NCI-H510A (cell line): ENCODE results near the gene TOX3.
A peak's percentile ranks its signal among the peaks of the same experiment; 100 is the strongest.

Experiments
- DNase-seq: peaks from one replicate; lab custom pipeline; 2025; lab: John Stamatoyannopoulos, UW

The TOX3 gene

DNA sequence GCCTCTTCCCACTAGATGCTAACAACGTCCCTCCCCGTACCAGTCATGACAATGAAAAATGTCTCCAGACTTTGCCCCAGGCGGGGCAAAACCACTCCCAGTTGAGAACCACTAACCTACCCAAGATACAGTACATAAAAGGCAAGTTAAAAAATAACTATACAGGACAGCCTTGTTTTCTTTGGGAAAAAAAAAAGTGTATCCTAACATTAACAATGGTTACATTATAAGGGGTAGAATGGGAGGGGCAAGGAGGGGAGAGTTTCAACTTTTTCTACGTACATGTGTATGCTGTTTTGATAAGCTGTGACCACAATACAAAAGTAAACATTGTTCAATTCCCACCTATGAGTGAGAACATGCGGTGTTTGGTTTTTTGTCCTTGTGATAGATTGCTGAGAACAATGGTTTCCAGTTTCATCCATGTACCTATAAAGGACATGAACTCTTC is 94.9 kb downstream of the TOX3 start:
- no peak for DNase-seq

DNA sequence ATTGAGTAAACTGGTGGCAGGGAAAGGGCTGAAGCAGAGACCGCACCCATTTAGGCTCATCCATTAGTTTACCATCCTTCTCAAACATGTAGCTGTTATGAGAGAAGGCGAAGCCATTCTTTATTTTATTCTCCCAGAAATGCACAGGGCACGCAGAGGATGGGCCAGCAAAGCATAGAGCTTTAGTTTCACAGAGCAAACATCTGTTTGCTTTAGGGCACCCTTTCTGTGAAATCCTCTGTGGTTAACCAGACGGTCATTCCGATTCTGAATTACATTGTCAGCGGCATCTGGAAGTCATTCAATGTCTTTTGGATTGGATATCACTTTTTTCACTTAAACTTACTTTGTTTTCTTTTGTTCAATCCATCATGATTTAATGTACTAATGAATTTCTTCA is 96.0 kb downstream of the TOX3 start:
- no peak for DNase-seq

DNA sequence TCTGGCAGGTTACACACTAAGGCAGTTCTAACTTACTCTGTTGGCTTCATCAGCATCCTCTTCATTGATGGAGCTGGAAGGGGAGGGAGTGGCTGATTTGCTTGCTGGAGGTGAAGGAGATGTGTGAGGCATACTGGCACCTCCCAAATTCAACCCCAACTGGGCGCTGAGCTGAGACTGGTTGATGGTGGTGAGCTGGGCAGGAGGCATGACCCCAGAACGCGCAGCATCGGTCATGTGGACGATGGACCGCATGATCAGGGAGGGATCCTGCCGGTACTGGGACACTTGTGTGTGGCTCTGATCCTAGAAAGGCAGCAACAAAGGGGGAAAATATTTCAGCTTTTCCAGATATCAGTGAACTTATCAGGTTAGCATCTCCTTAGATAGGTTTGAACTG is 96.7 kb downstream of the TOX3 start:
- no peak for DNase-seq

DNA sequence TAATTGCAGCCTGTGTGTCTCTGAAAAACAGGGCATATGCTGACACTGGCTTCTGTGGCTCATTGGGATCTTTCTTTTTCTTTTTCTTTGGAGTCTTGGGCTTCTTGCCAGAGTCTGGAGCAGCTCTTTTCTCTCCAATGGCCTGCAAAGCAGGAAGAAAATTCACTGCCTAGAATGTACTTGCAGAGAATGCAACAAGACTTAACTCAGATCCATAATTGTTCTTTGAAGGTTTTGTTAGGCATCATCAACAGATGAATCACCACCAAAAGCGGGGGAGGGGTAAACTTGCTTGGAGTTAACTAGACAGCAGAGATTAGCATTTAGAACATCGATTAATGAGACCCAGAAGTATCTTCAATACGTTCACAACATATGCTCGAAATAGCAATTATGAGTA is 100.9 kb downstream of the TOX3 start:
- DNase-seq = no peak

DNA sequence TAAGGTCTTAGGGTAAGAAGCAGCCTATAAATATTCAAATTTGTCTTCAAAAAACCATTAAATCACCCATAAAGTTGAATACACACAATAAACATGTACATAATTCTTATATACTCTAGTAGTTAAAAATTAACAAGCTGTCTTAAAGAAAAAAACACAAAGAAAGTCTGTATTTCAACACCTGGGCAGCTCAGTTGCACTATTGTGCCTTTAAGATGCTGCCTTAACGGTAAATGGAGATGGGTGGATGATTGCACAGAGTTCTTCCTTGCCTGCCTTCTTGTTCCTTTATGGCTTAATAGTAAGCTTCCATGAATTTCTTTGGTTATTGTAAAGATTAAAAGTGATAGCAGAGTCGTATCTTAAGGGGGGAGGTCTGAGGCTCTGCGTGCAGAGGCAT is 105.1 kb downstream of the TOX3 start:
- no peak for DNase-seq

DNA sequence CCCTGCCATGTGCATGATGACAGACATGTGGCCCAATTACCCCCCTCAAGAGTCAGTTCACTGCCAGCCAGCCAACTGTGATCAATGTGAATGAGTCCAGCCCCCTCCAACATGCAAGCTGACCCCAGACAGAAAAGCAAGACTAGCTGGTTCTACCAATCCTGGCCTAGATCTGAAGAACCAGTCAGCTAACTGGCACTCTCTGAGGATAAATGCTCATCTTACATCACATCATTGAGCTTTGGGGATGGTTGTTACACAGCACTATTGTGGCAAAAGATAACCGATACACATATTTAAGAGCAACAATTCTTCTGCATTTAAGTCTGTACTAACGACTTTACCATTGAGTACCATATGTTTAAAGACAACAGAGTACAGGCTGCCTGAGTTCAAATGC is 106.7 kb downstream of the TOX3 start:
- DNase-seq = no peak

DNA sequence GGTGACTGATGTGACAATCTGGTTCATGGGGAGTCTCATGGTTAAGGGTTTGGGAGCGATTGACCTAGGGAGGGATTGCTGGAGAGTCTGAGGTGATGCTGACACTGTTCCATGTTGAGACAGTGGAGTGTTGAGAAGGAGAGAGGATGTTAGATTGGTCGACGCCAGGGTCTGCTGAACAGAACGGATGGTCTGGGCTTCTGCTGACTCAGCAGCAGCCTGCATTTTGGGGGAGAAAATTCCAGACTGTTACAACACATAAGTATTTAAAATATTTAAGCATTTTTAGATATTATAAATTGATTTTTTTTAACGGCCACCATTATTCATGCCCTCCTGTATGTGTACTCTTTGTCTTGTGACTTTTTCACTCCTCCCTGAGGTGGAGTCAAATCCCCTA is 107.2 kb downstream of the TOX3 start:
- DNase-seq = no peak

DNA sequence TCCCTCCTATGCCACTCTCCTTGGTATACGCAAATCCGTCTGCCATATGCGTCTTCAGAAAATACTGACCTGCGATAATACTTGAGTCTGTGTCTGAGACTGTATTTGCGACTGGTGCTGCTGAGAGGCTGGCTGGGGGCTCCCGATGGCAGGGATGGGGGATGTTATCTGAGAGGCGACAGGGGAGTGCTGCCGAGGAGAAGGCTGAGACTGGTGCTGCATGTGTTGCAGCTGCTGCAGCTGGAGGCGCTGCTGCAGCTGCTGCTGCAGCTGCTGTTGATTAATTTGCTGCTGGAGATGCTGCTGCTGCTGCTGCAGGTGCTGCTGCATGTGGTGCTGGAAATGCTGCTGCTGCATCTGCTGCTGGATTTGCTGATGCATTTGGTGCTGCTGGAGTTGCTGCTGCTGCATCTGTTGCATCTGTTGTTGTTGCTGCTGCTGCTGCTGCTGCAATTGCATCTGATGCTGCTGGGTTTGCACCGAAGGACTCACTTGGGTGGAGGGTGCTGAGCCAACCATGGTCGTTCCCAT is 107.7 kb downstream of the TOX3 start:
- DNase-seq = peak; percentile 11

DNA sequence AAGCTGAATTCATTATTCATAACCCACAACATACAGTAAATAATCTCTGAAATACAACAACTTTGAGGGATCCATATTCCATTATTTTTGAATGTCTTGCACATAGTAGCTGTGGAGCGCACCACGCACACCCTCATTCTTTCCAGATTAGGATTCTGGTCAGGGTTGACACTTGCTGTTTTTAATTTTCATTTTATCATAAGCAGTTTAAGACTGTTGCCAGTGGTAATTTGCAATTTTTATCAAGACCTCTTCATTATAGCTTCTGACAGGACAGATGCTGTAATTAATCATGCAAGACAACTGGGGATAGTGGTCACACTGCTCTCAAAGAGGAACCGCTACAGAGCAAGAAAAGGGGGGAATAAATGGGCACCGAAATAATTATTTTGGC is 109.7 kb downstream of the TOX3 start:
- DNase-seq = no peak

DNA sequence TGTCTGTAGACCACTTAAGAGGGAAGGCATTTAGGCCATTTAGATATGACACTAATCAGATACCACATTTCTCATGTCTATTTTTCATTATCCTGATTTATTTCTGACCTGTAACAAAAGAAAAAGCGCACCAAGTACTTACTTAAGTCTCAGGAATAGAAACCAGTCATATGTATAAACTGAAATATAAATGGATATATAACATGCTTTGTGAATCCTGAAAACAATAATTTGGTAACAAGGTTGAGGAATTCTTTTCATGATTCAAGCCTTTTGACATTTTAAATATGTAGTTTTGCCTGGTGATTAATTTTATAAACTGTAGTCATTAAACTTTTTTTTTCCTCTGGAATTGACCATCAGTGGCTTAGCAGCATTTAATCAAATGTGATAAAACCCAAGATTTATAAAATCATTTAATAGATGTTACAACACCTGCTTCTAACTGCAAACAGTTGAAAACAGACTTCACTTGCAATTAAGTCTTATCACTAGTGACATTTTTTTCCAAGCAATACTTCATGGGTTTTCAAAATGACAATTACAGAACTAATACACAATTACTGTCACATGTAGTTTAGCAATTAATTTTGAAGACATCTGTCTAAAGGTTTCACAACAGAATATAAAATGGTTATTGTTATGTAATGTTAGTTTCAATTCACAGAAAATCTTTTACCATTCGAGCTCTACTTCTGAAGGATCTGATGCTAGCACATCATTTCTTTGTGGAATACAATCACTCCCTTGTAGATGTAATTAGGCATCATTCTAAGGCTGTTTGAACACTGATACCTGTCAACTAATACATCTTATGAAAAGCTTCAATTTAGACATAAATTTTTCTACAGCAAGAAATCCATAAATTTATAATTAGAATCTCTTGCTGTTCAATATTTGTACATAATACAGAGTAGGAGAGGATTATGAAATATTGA is 110.3 kb downstream of the TOX3 start:
- no peak for DNase-seq

DNA sequence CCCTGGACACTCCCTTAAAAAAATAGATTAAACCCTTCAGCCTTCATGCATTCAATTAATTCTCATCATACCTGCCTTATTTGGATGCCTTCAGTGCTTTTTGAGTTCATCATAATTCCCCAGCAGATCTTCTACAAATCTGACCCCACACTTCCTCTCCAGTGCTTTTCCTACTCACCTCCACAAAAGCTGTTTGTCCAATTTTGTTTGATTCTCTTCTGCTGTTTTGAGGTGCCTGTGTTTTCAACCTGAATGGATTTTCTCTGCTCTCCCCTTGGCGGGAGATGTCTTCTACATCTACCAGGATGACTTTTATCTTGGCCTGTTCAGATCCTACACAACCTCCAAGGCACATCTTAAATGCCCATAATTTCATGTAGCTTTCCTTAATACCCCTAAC is 112.7 kb downstream of the TOX3 start:
- DNase-seq = no peak

DNA sequence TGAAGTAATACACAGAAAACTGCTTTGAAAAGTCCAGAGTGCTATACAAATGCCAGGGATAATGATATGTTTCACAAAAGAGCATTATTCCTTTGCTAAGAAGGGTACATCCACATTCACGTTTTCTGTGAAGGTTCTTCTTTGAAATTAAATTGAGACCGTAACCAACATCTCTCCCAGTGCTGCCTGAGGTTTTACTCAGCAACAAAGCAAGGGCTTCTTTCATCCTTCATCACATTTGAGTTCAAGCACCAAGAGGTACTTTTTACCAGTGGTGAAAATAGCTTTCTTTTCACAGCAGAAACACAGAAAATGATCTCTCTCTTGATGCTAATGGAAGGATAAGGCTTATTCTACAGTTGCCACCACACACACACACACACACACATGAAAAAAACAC is 113.3 kb downstream of the TOX3 start:
- DNase-seq = no peak

DNA sequence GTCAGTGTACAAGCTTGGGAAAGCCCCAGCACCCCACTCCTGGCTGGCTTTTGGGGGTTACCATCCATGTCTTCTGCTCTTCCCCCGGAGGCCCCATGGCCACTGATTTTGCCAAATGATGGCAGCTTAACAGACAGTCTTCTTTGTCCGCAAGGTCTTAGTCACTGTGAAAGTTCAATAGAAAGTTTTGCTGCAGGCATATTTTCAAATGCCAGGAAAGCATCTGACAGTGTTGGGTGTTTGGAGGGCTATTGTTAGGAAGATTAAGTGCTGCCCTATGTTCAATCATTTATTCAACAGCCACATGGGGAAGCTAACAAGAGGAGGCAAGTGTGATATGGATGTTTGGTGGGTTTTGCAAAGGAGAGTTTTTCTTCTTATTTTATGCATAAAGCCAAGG is 122.4 kb downstream of the TOX3 start:
- no peak for DNase-seq

DNA sequence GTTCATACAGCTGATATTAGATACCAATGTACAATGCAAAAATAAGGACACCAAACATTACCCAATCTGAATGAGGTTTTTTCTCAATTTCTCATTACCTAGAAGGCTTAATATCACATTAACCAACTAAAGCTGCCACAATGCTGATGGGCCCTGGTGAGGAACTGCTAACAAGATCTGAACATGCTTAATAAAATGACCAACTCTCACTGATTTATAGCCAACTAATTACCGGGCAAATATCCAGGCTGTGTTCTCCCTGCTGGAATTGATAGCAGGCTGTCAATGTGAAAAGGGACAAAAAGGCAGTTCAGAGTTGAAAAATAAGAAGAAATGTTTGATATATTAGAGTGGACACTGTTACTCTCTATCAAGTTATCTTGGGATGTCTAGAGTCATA is 124.6 kb downstream of the TOX3 start:
- no peak for DNase-seq

DNA sequence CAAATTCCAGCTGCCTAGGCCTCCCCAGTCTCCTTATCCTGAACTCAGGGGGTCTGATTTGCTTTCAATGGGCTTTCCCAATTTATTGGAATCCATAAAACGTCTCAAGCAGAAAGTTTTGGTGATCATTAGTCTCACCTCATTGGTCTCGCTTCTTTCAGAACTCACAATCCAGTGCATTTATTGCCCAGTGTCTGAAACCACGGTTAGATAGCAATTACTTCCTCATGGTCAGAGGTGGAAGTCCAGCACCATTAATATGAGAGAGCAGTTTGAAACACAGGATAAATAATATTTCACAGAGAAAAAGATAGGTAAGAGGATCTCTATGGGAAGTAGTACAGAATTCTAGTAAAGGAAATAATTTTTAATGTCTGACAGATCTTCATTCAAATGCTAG is 128.7 kb downstream of the TOX3 start:
- DNase-seq = no peak

DNA sequence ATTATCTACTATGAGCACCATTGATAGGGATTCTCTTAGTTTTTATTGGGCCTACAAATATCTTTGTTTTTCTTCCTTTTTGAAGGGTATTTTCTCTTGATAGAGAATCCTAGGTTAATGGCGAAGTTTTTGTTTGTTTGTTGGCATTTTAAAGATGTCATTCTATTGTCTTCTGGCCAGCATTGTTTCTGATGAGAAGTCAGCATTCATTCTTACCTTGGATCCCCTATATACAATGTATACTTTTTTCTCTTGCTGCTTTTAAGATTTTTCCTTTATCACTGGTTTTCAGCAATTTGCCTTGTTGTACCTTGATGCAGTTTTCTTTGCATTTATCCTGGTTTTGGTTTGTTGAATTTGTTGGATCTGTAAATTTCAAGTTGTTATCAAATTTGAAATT is 130.1 kb downstream of the TOX3 start:
- DNase-seq = no peak

DNA sequence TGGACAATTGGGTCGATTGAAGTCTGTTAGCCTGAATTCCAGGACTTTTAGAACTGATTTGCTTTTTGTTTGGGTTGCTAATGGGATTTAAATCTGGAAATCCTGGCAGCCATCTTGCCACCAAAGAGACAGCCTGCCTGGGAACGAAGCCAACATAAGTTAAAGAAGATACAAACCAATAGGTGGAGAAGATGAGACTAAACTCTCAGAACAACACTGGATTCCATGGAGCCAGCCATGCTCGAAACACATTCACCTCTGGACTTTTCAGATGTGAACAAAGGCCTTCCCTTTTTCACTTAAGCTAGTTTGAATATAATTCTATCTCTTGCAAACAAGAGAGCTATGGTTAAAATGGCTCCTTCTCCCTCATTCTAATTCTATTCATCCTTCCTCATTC is 135.9 kb downstream of the TOX3 start:
- DNase-seq = no peak

DNA sequence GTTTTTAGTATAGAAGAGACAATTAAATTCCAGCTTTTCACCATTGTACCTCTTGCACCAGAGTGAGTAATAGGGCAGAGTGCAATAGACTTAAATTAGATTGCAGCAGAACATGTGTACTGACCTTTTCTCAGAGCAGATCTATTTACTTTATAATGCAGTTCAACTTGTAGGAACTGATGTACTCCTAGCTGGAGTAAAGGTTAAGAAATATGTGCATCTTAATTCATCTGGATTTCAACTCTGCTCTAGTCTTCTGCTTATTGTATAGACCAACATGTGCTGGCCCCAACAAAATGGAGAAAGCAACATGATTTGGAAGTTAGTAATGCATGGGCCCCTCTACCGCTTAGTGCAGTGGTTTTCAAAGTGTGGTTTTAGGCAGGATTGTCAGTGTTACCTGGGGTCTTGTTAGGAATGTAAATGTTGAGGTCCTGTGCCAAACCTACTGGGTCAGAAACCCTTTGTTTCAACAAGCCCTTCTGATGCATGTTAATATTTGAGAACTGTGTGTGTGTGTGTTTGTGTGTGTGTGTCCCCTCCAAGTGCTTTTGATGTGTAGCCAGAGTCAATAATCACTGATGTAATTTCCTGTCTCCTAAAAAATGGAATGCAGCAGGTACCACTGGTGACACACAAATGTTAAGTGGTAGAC is 138.6 kb downstream of the TOX3 start:
- no peak for DNase-seq

DNA sequence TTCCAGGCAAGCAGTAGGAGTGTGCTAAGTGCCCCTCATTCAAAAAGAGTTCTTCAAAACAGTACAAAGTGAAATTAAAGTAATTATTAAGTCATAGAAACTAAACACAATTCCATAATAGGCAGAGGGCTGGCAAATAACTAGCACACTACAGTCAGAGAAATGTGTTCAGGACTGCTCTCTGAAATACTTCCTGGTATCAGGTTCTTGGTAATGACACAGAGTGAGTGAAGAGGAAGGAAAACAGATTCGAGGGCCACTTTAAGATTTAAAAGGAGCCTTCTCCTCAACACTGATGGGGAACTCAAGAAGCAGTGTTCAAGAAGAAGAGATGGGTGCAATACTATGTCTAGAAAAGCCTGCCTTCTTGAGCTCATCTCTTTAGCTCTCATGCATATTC is 139.2 kb downstream of the TOX3 start:
- peak; percentile 15 for DNase-seq

DNA sequence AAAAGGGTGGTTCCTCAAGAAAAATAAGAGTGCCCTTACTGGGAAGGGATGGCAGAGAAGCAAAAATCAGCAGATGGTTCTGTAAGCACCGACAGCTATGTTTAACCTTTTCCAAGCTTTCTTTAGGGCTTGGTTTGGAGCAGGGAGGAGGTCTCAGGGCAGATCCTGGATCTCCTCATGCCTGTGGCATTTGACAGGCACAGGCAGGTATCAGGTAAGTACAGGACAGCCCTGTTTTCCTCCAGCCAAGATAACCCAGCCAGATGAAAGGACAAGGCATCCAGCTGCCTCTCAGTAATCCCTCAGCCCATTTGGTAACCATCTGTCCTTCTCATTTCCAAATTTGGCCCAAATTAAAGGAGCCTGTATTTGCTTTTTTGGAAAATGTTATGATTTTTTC is 141.5 kb downstream of the TOX3 start:
- no peak for DNase-seq

DNA sequence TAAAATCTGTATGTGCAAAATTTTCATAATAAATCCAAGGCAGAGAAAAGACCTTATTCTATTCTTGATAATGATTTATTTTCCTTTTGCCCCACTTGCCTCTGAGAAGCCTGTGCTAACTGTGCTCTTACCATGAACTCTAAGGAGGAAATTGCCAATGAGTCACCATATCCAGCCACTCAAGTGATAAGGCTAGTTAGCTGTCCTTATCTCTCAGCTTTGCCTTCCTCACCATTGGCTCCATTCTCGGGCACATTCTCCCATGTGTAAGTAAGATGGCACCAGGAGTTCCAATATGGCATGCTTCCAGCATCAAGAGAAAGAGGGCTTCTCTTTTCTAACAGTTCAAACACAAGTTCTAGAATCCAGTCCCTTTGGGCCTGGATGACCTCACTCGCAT is 142.4 kb downstream of the TOX3 start:
- DNase-seq = no peak

DNA sequence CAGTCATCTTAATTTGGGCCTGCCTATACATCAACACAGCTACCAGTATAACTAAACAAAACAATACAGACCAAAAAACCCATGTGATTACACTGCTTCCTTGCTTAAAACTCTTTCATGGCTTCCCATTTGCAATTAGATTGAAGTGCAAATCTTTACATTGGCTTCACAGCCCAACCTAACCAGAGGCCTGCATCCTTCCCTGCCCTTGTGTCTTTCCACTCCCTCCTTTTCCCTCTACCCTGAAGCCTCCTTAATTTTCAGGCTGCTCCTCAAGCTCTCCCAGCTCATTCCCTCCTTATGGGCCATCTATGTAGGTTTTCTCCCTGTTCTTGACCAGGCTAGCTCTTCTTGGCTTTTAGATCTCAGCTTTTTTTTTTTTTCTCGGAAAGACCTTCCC is 147.8 kb downstream of the TOX3 start:
- DNase-seq = no peak

DNA sequence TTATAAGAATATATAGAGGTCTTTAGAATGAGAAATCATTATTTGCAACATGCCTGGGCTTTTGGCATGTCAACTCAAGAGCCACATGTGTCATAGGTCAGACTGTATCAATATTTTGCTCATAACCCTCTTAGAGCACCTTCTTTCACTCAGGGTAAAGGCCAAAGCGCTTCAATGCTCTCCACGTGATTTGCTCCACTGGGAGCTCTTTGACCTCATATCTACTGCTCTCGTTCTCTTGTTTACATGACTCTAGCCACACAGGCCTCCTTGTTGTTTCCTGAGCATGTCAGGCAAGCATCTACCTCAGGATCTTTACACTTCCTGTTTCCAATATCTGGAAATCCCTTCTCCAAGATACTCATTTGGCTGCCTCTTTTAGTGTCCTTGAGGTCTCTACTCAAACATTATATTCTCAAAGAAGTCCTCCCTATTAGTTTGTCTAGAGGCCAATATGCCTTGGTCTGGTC is 148.4 kb downstream of the TOX3 start:
- no peak for DNase-seq
